Vagina (tissue), 2 donors: ENCODE measurements around the gene CACNA1D.

ENCODE experiments used
- CTCF ChIP-seq, 3 experiments: fragments of 450-650 bp in 2 of 3; fragments of 200-600 bp in 1 of 3; sonication (generic) in 1 of 3; IDR thresholded peaks; one replicate each; pipeline ENCODE4 v1.5.1; 2017 to 2019; ENCODE audit warnings: antibody characterized with exemption in 3 of 3, mild to moderate bottlenecking in 2 of 3, moderate library complexity in 2 of 3
- POLR2A ChIP-seq, 2 donors: fragments of 450-650 bp; IDR thresholded peaks; one replicate each; pipeline ENCODE4 v1.6.1; 2017; ENCODE audit warnings: antibody characterized with exemption in 2 of 2, mild to moderate bottlenecking in 2 of 2, moderate library complexity in 2 of 2
- POLR2AphosphoS5 ChIP-seq, 2 donors: sonication (generic); formaldehyde crosslinking; IDR thresholded peaks; one replicate each; pipeline ENCODE4 v1.9.0; 2017; ENCODE audit warnings: antibody characterized with exemption in 2 of 2, mild to moderate bottlenecking in 2 of 2, low read depth in 1 of 2; ENCODE audit not compliant: insufficient read depth in 1 of 2

GRCh38 chr3:53794597-53794996 is 300.2 kb downstream of the CACNA1D start:
- TF ChIP-seq CTCF (IDR thresholded peaks at IDR 0.05) (no peak), POLR2A (IDR thresholded peaks at IDR 0.05) (no peak), POLR2AphosphoS5 (IDR thresholded peaks at IDR 0.05; ENCODE audit: insufficient read depth in 1 of 2, low read depth in 1 of 2) (no peak)
